Osteoblast (primary cell): ENCODE data around the gene CLTA. TPM values are rescaled to one million over a fixed set of nuclear protein-coding genes. Genes with fewer than 3 reads are reported as not detected.
A peak's percentile ranks its signal among the peaks of the same experiment; 100 is the strongest.

ENCODE experiments used
- DNase-seq: peaks from one replicate; pipeline ENCODE4 v3.0.0; 2011; ENCODE audit warnings: low spot score, mixed read lengths; ENCODE audit not compliant: insufficient read length; ENCODE audit errors: missing footprints
- H2AFZ ChIP-seq: 2 replicates; pipeline ENCODE4 v1.6.0; 2011; ENCODE audit warnings: mild to moderate bottlenecking, low read length
- H3K27ac ChIP-seq: 2 replicates; pipeline ENCODE4 v1.5.1; 2011; ENCODE audit warnings: mild to moderate bottlenecking, low read depth, low read length, moderate library complexity
- H3K27me3 ChIP-seq: 2 replicates; pipeline ENCODE4 v1.6.0; 2012; ENCODE audit warnings: mild to moderate bottlenecking, control low read depth, inconsistent platforms, low read length, moderate library complexity; ENCODE audit not compliant: insufficient read depth
- H3K36me3 ChIP-seq: 2 replicates; pipeline ENCODE4 v1.5.1; 2011; ENCODE audit warnings: mild to moderate bottlenecking, low read length, control low read depth, moderate library complexity; ENCODE audit not compliant: insufficient read depth
- H3K4me1 ChIP-seq: 2 replicates; pipeline ENCODE4 v1.5.1; 2011; ENCODE audit warnings: mild to moderate bottlenecking, low read length, control low read depth, moderate library complexity; ENCODE audit not compliant: insufficient read depth
- H3K4me2 ChIP-seq: 2 replicates; pipeline ENCODE4 v1.6.0; 2011; ENCODE audit warnings: mild to moderate bottlenecking, low read length; ENCODE audit not compliant: insufficient read depth
- H3K4me3 ChIP-seq: fragments of 200-600 bp; sonication (generic); 3 replicates; pipeline ENCODE4 v1.5.1; 2012; ENCODE audit warnings: mild to moderate bottlenecking, low read length, inconsistent platforms; ENCODE audit not compliant: insufficient read depth
- H3K79me2 ChIP-seq: 2 replicates; pipeline ENCODE4 v1.6.0; 2012; ENCODE audit warnings: mild to moderate bottlenecking, low read length, control low read depth, inconsistent platforms; ENCODE audit not compliant: insufficient read depth
- H3K9me3 ChIP-seq: 2 replicates; pipeline ENCODE4 v1.5.1; 2011; ENCODE audit warnings: low read depth, low read length, control low read depth
- H4K20me1 ChIP-seq: 2 replicates; pipeline ENCODE4 v1.6.0; 2012; ENCODE audit warnings: mild to moderate bottlenecking, low read length, control low read depth; ENCODE audit not compliant: insufficient read depth
- total RNA-seq: library from RNA; depleted of rRNA; stranded (reverse); fragments of >200 nt; gene quantifications from 2 replicates; pipeline ENCODE4 v1.2.3, GENCODE V29; 2012
- TF ChIP-seq, protein P1 (sequence below): IDR thresholded peaks from 2 replicates; pipeline ENCODE4 v1.5.1; 2011; ENCODE audit warnings: mild to moderate bottlenecking, low read depth, low read length, moderate library complexity; ENCODE audit errors: extremely low read depth

CLTA gene
- total RNA-seq, 1 donor, result 262 TPM

DNA sequence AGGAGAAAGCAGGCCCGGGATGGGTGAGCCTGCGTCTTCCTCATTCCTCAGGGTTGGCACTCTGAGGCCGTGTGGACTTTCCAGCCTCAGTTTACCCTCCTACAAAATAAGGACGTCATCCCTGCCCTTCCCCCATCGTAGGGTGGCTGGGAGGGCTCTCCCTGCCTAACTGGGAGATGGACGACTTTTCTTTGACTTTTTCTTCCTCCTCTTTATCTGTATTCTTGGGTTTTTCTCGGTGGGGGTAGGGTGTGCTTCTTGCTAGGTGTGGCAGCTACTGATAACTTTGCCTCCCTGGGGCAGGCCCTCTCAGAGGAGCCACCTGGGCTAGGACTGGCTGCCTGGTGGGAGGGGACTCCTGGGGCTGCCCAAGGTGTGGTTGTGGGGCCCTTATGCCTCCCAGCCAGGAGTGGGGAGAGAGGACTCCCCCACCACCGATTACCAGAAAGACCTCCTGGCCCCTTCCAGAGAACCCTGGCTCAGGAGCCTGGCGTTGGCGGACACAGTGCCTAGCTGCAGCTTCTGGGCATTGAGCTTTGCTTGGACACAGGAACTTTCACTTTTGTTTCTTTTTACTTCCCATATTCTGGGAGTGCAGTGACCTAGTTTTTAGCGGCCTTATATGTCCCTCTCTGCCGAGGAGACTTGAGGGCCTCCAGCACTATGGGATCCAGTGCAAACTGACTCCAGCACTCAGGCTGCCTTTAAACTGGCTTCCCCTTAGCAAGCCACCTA is 48.0 kb upstream of the CLTA start:
- Histone ChIP-seq H3K79me2 (peaks cover 49% of the 10 kb centered on the region), H3K36me3 (peaks cover 9% of the 10 kb centered on the region)

DNA sequence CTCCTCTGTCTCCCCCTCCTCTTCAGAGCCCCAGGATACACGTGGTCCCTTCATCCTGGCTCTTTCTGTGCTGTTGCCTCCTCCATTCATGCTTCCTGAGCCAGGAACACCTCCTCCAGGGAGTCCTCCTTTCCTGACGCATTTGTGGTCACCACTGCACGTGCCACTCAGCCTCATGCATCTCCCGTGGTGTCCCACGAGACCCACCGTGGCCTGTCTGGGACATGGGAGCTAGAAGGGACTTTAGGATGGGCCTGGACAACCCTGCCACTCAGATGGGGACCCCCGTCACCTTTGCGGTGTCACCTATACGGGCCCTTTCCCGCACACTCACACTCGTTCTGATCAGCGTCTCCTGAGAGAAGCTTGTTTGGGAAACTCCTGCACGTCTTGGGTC is 47.5 kb upstream of the CLTA start:
- peak overlapping the region; percentile 19 for H3K4me2 ChIP-seq
- no peaks in the 10 kb centered on the region for H3K9me3 ChIP-seq
- peaks cover 9% of the 10 kb centered on the region for H3K36me3 ChIP-seq
- peaks cover 6% of the 10 kb centered on the region for H4K20me1 ChIP-seq
- H3K4me3 ChIP-seq, result no peak overlapping the region
- DNase-seq, result no peak
- H3K27ac ChIP-seq, result no peak overlapping the region
- H3K27me3 ChIP-seq, result no peaks in the 10 kb centered on the region
- H3K4me1 ChIP-seq, result peaks cover 13% of the 10 kb centered on the region
- H3K79me2 ChIP-seq, result peaks cover 45% of the 10 kb centered on the region
- TF ChIP-seq, protein P1, sequence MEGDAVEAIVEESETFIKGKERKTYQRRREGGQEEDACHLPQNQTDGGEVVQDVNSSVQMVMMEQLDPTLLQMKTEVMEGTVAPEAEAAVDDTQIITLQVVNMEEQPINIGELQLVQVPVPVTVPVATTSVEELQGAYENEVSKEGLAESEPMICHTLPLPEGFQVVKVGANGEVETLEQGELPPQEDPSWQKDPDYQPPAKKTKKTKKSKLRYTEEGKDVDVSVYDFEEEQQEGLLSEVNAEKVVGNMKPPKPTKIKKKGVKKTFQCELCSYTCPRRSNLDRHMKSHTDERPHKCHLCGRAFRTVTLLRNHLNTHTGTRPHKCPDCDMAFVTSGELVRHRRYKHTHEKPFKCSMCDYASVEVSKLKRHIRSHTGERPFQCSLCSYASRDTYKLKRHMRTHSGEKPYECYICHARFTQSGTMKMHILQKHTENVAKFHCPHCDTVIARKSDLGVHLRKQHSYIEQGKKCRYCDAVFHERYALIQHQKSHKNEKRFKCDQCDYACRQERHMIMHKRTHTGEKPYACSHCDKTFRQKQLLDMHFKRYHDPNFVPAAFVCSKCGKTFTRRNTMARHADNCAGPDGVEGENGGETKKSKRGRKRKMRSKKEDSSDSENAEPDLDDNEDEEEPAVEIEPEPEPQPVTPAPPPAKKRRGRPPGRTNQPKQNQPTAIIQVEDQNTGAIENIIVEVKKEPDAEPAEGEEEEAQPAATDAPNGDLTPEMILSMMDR, result no peak
- H2AFZ ChIP-seq, result peak overlapping the region; percentile 55

More for the DNA sequence above, 48.0 kb upstream of the CLTA start:
- Histone ChIP-seq H3K9me3 (no peaks in the 10 kb centered on the region), H2AFZ (peak overlapping the region; percentile 55), H3K4me2 (peak overlapping the region; percentile 19), H4K20me1 (peaks cover 6% of the 10 kb centered on the region), H3K27ac (no peak overlapping the region), H3K4me1 (peaks cover 10% of the 10 kb centered on the region), H3K4me3 (no peak overlapping the region), H3K27me3 (no peaks in the 10 kb centered on the region)
- peak; percentile 72 for DNase-seq
- TF ChIP-seq, protein P1, result no peak

DNA sequence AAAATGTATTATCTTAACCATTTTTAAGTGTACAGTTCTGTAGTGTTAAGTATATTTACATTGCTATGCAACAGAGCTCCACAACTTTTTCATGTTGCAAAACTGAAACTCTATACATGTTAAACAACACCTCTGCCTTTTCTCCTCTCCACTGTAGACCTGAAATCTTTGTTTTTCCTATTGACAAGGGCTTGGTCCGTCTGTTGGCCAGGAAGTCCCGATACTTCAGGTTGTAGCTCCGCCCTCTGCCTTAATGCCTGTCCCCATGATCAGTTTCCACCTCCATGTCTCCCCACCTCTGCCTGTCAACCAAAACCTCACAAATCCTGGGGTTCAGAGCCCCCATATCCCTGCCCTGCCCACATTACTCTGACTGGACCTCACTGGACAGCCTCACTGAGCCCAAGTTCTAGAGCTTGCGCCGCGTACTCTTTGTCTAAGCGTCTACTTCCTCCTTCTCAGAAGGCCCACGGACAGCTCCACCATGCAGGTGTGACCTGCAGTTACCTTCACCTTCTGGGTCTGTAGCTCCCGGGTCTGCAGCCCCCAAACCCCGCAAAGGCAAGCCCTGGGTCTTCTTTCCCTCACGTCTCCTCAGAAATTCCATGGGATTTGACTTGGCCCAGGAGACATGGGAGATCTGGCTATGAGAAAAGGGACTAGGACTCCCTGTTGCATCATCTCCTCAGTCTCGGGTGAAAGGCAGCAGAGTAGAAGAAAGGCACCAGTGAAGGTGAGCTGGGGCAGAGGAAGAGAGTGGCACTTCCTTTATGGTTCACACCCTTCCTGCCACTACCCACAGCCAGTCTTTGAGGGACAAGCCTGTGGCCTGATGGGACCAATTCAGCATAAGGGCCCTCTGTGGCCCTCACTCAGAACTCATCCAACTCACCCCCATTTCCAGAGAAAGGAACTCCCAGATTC is 46.1 kb upstream of the CLTA start:
- no peaks in the 10 kb centered on the region for H3K27me3 ChIP-seq
- TF ChIP-seq, protein P1, result no peak
- H4K20me1 ChIP-seq, result peaks cover 7% of the 10 kb centered on the region
- H3K27ac ChIP-seq, result no peak overlapping the region
- H3K36me3 ChIP-seq, result peaks cover 9% of the 10 kb centered on the region
- H3K4me2 ChIP-seq, result no peak overlapping the region
- no peak overlapping the region for H2AFZ ChIP-seq
- H3K4me1 ChIP-seq, result peaks cover 26% of the 10 kb centered on the region
- no peak overlapping the region for H3K4me3 ChIP-seq
- H3K79me2 ChIP-seq, result peaks cover 33% of the 10 kb centered on the region
- no peak for DNase-seq
- H3K9me3 ChIP-seq, result no peaks in the 10 kb centered on the region

DNA sequence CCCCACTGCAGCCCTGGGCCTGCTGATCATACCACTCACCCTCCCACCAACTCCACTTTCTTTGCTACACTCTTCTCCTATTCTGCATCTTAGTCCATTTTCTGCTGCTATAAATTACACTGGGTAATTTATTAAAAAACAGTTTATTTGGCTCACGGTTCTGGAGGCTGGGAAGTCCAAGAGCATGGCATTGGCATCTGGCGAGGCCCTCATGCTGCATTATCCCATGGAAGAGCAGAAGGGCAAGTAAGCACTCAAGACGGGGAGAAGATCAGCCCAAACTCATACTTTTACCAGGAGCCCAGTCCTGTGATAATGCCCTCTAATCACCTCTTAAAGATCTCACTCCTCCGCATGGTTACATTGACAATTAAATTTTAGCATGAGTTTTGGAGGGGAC is 44.8 kb upstream of the CLTA start:
- H3K79me2 ChIP-seq, result peaks cover 22% of the 10 kb centered on the region
- TF ChIP-seq, protein P1, result no peak
- no peak overlapping the region for H2AFZ ChIP-seq
- peaks cover 4% of the 10 kb centered on the region for H4K20me1 ChIP-seq
- H3K4me3 ChIP-seq, result no peak overlapping the region
- H3K4me1 ChIP-seq, result peaks cover 40% of the 10 kb centered on the region
- no peak overlapping the region for H3K4me2 ChIP-seq
- DNase-seq, result no peak
- H3K9me3 ChIP-seq, result no peaks in the 10 kb centered on the region
- peaks cover 9% of the 10 kb centered on the region for H3K36me3 ChIP-seq
- H3K27ac ChIP-seq, result no peak overlapping the region
- no peaks in the 10 kb centered on the region for H3K27me3 ChIP-seq
